Esophagus muscularis mucosa (tissue), 4 donors: Measurements from ENCODE around the gene DNAH17. TPM values are rescaled to one million over a fixed set of nuclear protein-coding genes. Genes with fewer than 3 reads are reported as not detected.

Source experiments
- DNase-seq: peaks from one replicate; pipeline ENCODE4 v3.0.0-alpha.2; 2017; ENCODE audit errors: extremely low spot score
- H3K27ac ChIP-seq, 4 donors: fragments of 200-600 bp; sonication (generic); replicated peaks in 1 of 4; 1 replicate in 3 of 4; 2 replicates in 1 of 4; pipeline ENCODE4 v1.5.1; 2016 to 2019; ENCODE audit warnings: mild to moderate bottlenecking in 1 of 4
- H3K27me3 ChIP-seq, 4 donors: fragments of 200-600 bp; sonication (generic); one replicate each; pipeline versions ENCODE4 v1.5.1 to v1.6.0; 2016 to 2019
- H3K36me3 ChIP-seq, 4 donors: fragments of 200-600 bp; sonication (generic); one replicate each; pipeline ENCODE4 v1.5.1; 2016 to 2019
- H3K4me1 ChIP-seq, 4 donors: fragments of 200-600 bp; sonication (generic); one replicate each; pipeline ENCODE4 v1.5.1; 2016 to 2019
- H3K4me3 ChIP-seq, 4 donors: fragments of 200-600 bp; sonication (generic); 1 replicate in 2 of 4; 2 replicates in 2 of 4; pipeline ENCODE4 v1.5.1; 2016 to 2019; ENCODE audit warnings: mild to moderate bottlenecking in 4 of 4, moderate library complexity in 1 of 4
- H3K9me3 ChIP-seq, 4 donors: fragments of 200-600 bp; sonication (generic); 1 replicate in 3 of 4; 2 replicates in 1 of 4; pipeline ENCODE4 v1.5.1; 2016 to 2019
- EP300 ChIP-seq: sonication (generic); formaldehyde crosslinking; IDR thresholded peaks from one replicate; pipeline ENCODE4 v1.6.1; 2017; ENCODE audit warnings: antibody characterized with exemption
- POLR2A ChIP-seq: fragments of 450-650 bp; IDR thresholded peaks from one replicate; pipeline ENCODE4 v1.6.1; 2017; ENCODE audit warnings: antibody characterized with exemption, moderate library complexity, mild to moderate bottlenecking, low read depth
- POLR2AphosphoS5 ChIP-seq, 2 donors: sonication (generic); formaldehyde crosslinking; IDR thresholded peaks; one replicate each; pipeline ENCODE4 v1.6.1; 2017; ENCODE audit warnings: antibody characterized with exemption in 2 of 2
- WGBS: methylation state at CpG from one replicate; pipeline ENCODE4 v1.1.5; 2018; 5-methylcytosine and 5-hydroxymethylcytosine counted together
- intact Hi-C: fragments of 100-400 bp; cut with DNase I; formaldehyde crosslinking; loops from one replicate; pipeline ENCODE4 v1.15.1; 2023
- total RNA-seq, 4 donors: library from RNA; depleted of rRNA; stranded (reverse); fragments of >200 nt; gene quantifications; one replicate each; pipeline versions ENCODE4 v1.1.0 to v1.2.1, GENCODE V29; 2016
- TF ChIP-seq, protein P1 (sequence below), 3 experiments: fragments of 200-600 bp in 2 of 3; fragments of 450-650 bp in 1 of 3; sonication (generic) in 2 of 3; IDR thresholded peaks; one replicate each; pipeline ENCODE4 v1.5.1; 2017 to 2019; ENCODE audit warnings: antibody characterized with exemption in 3 of 3, mild to moderate bottlenecking in 2 of 3, moderate library complexity in 1 of 3

The DNAH17 gene
- total RNA-seq, 4 donors from 2014 or later: not detected

- no peak for DNase-seq
- H3K4me1 ChIP-seq: peaks cover 47 to 65% (median 60%) of the 10 kb centered on the region in 4 donors
- peaks cover 26 to 76% (median 48%) of the 10 kb centered on the region in 4 donors for H3K36me3 ChIP-seq
- no peaks in the 10 kb centered on the region for H3K27me3 ChIP-seq
- intact Hi-C loops: no loop called here
- H3K9me3 ChIP-seq: no peaks in the 10 kb centered on the region
- H3K4me3 ChIP-seq: no peak overlapping the region
- 87% methylated on average over 2 of the region's 2 CpGs for WGBS
- no peak for TF ChIP-seq POLR2A
- no peak for TF ChIP-seq EP300
- no peak for TF ChIP-seq POLR2AphosphoS5 (IDR thresholded peaks at IDR 0.05)
- TF ChIP-seq, protein P1, sequence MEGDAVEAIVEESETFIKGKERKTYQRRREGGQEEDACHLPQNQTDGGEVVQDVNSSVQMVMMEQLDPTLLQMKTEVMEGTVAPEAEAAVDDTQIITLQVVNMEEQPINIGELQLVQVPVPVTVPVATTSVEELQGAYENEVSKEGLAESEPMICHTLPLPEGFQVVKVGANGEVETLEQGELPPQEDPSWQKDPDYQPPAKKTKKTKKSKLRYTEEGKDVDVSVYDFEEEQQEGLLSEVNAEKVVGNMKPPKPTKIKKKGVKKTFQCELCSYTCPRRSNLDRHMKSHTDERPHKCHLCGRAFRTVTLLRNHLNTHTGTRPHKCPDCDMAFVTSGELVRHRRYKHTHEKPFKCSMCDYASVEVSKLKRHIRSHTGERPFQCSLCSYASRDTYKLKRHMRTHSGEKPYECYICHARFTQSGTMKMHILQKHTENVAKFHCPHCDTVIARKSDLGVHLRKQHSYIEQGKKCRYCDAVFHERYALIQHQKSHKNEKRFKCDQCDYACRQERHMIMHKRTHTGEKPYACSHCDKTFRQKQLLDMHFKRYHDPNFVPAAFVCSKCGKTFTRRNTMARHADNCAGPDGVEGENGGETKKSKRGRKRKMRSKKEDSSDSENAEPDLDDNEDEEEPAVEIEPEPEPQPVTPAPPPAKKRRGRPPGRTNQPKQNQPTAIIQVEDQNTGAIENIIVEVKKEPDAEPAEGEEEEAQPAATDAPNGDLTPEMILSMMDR (IDR thresholded peaks at IDR 0.05): no peak
- no peak overlapping the region for H3K27ac ChIP-seq
These were observed 182.0 kb downstream of the DNAH17 start for GRCh38 chr17:78395155-78395554.

- Histone ChIP-seq H3K27ac (no peak overlapping the region), H3K27me3 (no peaks in the 10 kb centered on the region), H3K36me3 (peaks cover 17 to 67% (median 38%) of the 10 kb centered on the region in 4 donors), H3K4me3 (no peak overlapping the region), H3K9me3 (no peaks in the 10 kb centered on the region), H3K4me1 (peaks cover 56 to 74% (median 69%) of the 10 kb centered on the region in 4 donors)
- TF ChIP-seq POLR2A: no peak
- WGBS: 96% methylated on average over 7 of the region's 7 CpGs
- no peak for DNase-seq
- intact Hi-C loops: no loop called here
These were observed 183.0 kb downstream of the DNAH17 start for GRCh38 chr17:78394209-78394608.

- no peak overlapping the region for H3K27ac ChIP-seq
- no peaks in the 10 kb centered on the region for H3K27me3 ChIP-seq
- no peak for TF ChIP-seq EP300
- TF ChIP-seq POLR2AphosphoS5 (IDR thresholded peaks at IDR 0.05): no peak
- no peak for TF ChIP-seq POLR2A
- TF ChIP-seq, protein P1 (IDR thresholded peaks at IDR 0.05): no peak
- WGBS: 97% methylated on average over 4 of the region's 4 CpGs
- peaks cover 62 to 77% (median 73%) of the 10 kb centered on the region in 4 donors for H3K4me1 ChIP-seq
- H3K4me3 ChIP-seq: no peak overlapping the region
- peaks cover 11 to 60% (median 32%) of the 10 kb centered on the region in 4 donors for H3K36me3 ChIP-seq
- DNase-seq: no peak
- no peaks in the 10 kb centered on the region for H3K9me3 ChIP-seq
- intact Hi-C loops: no loop called here
These were observed 183.6 kb downstream of the DNAH17 start for GRCh38 chr17:78393575-78393974.

- no peak for DNase-seq
- H3K36me3 ChIP-seq: peaks cover 7 to 48% (median 23%) of the 10 kb centered on the region in 4 donors
- no peaks in the 10 kb centered on the region for H3K9me3 ChIP-seq
- no peak overlapping the region for H3K4me3 ChIP-seq
- intact Hi-C loops: no loop called here
- H3K27ac ChIP-seq: peak overlapping the region in 1 of 4 donors; percentile 36
- no peaks in the 10 kb centered on the region for H3K27me3 ChIP-seq
- peaks cover 64 to 78% (median 73%) of the 10 kb centered on the region in 4 donors for H3K4me1 ChIP-seq
- no peak for TF ChIP-seq POLR2A
- TF ChIP-seq POLR2AphosphoS5 (IDR thresholded peaks at IDR 0.05): no peak
- TF ChIP-seq EP300: no peak
- TF ChIP-seq, protein P1 (IDR thresholded peaks at IDR 0.05): no peak
- 93% methylated on average over 6 of the region's 6 CpGs for WGBS
These were observed 184.9 kb downstream of the DNAH17 start for GRCh38 chr17:78392295-78392694.

DNA sequence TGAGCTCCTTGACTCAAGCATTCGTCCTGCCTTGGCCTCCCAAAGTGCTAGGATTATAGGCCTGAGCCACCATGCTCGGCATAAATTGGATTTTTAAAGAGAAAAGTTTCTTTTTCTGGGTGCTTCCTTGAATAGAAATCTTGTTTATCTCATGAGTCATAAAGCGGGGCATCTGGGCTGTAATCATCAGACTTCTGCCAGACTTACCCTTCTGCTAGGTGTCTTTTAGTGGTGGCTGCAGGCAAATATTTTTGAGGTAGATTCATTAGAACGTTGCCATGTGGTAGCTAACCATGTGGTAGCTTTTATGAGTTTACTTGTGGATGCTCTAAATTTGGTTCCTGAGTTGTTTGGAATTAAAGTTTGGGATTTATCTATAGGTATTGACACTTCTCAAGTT, 185.4 kb downstream of the DNAH17 start:
- TF ChIP-seq, protein P1 (IDR thresholded peaks at IDR 0.05): no peak
- no peak for TF ChIP-seq EP300
- TF ChIP-seq POLR2AphosphoS5 (IDR thresholded peaks at IDR 0.05): no peak
- TF ChIP-seq POLR2A: no peak
- H3K4me3 ChIP-seq: no peak overlapping the region
- 57% methylated on average over 4 of the region's 4 CpGs for WGBS
- peak overlapping the region in 2 of 4 donors; percentile 0 to 36 for H3K27ac ChIP-seq
- no peaks in the 10 kb centered on the region for H3K9me3 ChIP-seq
- DNase-seq: no peak
- H3K27me3 ChIP-seq: no peaks in the 10 kb centered on the region
- peaks cover 7 to 43% (median 21%) of the 10 kb centered on the region in 4 donors for H3K36me3 ChIP-seq
- peaks cover 64 to 78% (median 73%) of the 10 kb centered on the region in 4 donors for H3K4me1 ChIP-seq
- intact Hi-C loops: no loop called here
